ENCODE data around the gene DLGAP4.

The DLGAP4 gene

GRCh38 chr20:36320898-36321695 is 15.0 kb downstream of the DLGAP4 start:
- CTCF ChIA-PET = no interaction called here
- POLR2A ChIA-PET = no interaction called here
- no peak for DNase-seq (ENCODE audit: low read depth, low spot score)
- no peak overlapping the region for H3K4me3 ChIP-seq (ENCODE audit: low read depth, low read length)
- no peak for TF ChIP-seq CTCF (IDR thresholded peaks at IDR 0.05; ENCODE audit: insufficient read depth, low read length, missing control alignments)

GRCh38 chr20:36322131-36322530 is 16.0 kb downstream of the DLGAP4 start:
- DNase-seq (ENCODE audit: low read depth, low spot score) = no peak
- POLR2A ChIA-PET = no interaction called here

GRCh38 chr20:36330091-36330490 is 24.0 kb downstream of the DLGAP4 start:
- H3K4me3 ChIP-seq (ENCODE audit: low read depth, low read length) = no peak overlapping the region
- ChIA-PET CTCF (no interaction called here), POLR2A (no interaction called here)
- TF ChIP-seq CTCF (IDR thresholded peaks at IDR 0.05; ENCODE audit: insufficient read depth, low read length, missing control alignments) = no peak
- DNase-seq (ENCODE audit: low read depth, low spot score) = no peak

More at GRCh38 chr20:36322131-36322530, 16.0 kb downstream of the DLGAP4 start:
- H3K4me3 ChIP-seq (ENCODE audit: low read depth, low read length) = no peak overlapping the region
- CTCF ChIA-PET = no interaction called here
- no peak for TF ChIP-seq CTCF (IDR thresholded peaks at IDR 0.05; ENCODE audit: insufficient read depth, low read length, missing control alignments)

- TF ChIP-seq CTCF (IDR thresholded peaks at IDR 0.05; ENCODE audit: insufficient read depth, low read length, missing control alignments) = no peak
Measured at GRCh38 chr20:36331209-36331608, 25.1 kb downstream of the DLGAP4 start.

GRCh38 chr20:36333841-36334240 is 27.7 kb downstream of the DLGAP4 start:
- POLR2A ChIA-PET = no interaction called here
- H3K4me3 ChIP-seq (ENCODE audit: low read depth, low read length) = no peak overlapping the region
- TF ChIP-seq CTCF (IDR thresholded peaks at IDR 0.05; ENCODE audit: insufficient read depth, low read length, missing control alignments) = no peak
- CTCF ChIA-PET = no interaction called here
- no peak for DNase-seq (ENCODE audit: low read depth, low spot score)

More at GRCh38 chr20:36331209-36331608, 25.1 kb downstream of the DLGAP4 start:
- ChIA-PET POLR2A (no interaction called here), CTCF (no interaction called here)
- no peak overlapping the region for H3K4me3 ChIP-seq (ENCODE audit: low read depth, low read length)
- no peak for DNase-seq (ENCODE audit: low read depth, low spot score)

- CTCF ChIA-PET = interaction anchor here (1.1 kb wide), 1 partner anchor 105 kb away, joined by 3 read pairs; no protein-coding TSS in a partner anchor
- no peak overlapping the region for H3K4me3 ChIP-seq (ENCODE audit: low read depth, low read length)
- POLR2A ChIA-PET = no interaction called here
- no peak for DNase-seq (ENCODE audit: low read depth, low spot score)
- TF ChIP-seq CTCF (IDR thresholded peaks at IDR 0.05; ENCODE audit: insufficient read depth, low read length, missing control alignments) = no peak
Measured at GRCh38 chr20:36334281-36335205, 28.4 kb downstream of the DLGAP4 start.

All from AG04449 (cell line).